IMR-90 (cell line): ENCODE measurements around the gene NIPAL4. TPM values are rescaled to one million over a fixed set of nuclear protein-coding genes. Genes with fewer than 3 reads are reported as not detected.
A peak's percentile ranks its signal among the peaks of the same experiment; 100 is the strongest.

ENCODE experiments used
- ATAC-seq: fragments of 200-7000 bp; cut with Tn5 transposase; 2 replicates; pipeline ENCODE4 v1.9.1; 2020; ENCODE audit warnings: low read depth, mild to moderate bottlenecking, moderate library complexity
- BruUV-seq: library from RNA; stranded (reverse); fragments of 400-500 nt; replicated peaks from 2 replicates; lab custom pipeline; 2021; lab: Mats Ljungman, UMichigan
- CTCF ChIA-PET: fragments of 300-600 bp; formaldehyde crosslinking; extraction: SDS; loops from one replicate; lab custom pipeline; 2021; ENCODE audit warnings: antibody characterized with exemption; lab: Yijun Ruan, JAX
- POLR2A ChIA-PET: fragments of 300-600 bp; sonication (Branson Sonifier 250); formaldehyde crosslinking; loops from one replicate; lab custom pipeline; 2022; ENCODE audit warnings: antibody characterized with exemption; ENCODE audit not compliant: unreplicated experiment; lab: Charles Lee
- DNase-seq: peaks from one replicate; pipeline ENCODE4 v3.0.0; 2013
- H2AFZ ChIP-seq: replicated peaks from 2 replicates; pipeline ENCODE3; 2013; ENCODE audit warnings: low read length, mild to moderate bottlenecking; ENCODE audit not compliant: poor library complexity
- H2AK5ac ChIP-seq: 2 replicates; pipeline ENCODE4 v1.6.1; 2013; ENCODE audit warnings: low read depth, low read length, inconsistent platforms
- H2AK9ac ChIP-seq: replicated peaks from 2 replicates; pipeline ENCODE3; 2013; ENCODE audit warnings: mild to moderate bottlenecking, low read depth, low read length, moderate library complexity; ENCODE audit not compliant: poor library complexity
- H2BK120ac ChIP-seq: 2 replicates; pipeline ENCODE4 v1.6.1; 2013; ENCODE audit warnings: low read depth, low read length, inconsistent platforms
- H2BK15ac ChIP-seq: 3 replicates; pipeline ENCODE4 v1.6.1; 2013; ENCODE audit warnings: low read depth, low read length, inconsistent platforms
- H2BK20ac ChIP-seq: 2 replicates; pipeline ENCODE4 v1.6.1; 2013; ENCODE audit warnings: low read depth, mild to moderate bottlenecking, inconsistent platforms, low read length, moderate library complexity
- H2BK5ac ChIP-seq: 2 replicates; pipeline ENCODE4 v1.6.1; 2013; ENCODE audit warnings: mild to moderate bottlenecking, low read depth, low read length, inconsistent platforms; ENCODE audit not compliant: poor library complexity, severe bottlenecking
- H3K14ac ChIP-seq: replicated peaks from 2 replicates; pipeline ENCODE4 v1.6.1; 2013; ENCODE audit warnings: low read depth, low read length, inconsistent platforms
- H3K18ac ChIP-seq: 2 replicates; pipeline ENCODE4 v1.6.1; 2013; ENCODE audit warnings: low read depth, low read length, control low read depth
- H3K23ac ChIP-seq: 2 replicates; pipeline ENCODE4 v1.6.1; 2013; ENCODE audit warnings: low read depth, low read length, inconsistent platforms
- H3K27ac ChIP-seq: 2 replicates; pipeline ENCODE4 v1.5.1; 2013; ENCODE audit warnings: mild to moderate bottlenecking, control low read depth, low read length; ENCODE audit not compliant: insufficient read depth
- H3K27me3 ChIP-seq: 2 replicates; pipeline ENCODE4 v1.6.1; 2013; ENCODE audit warnings: low read length; ENCODE audit not compliant: control insufficient read depth, insufficient read depth
- H3K36me3 ChIP-seq: 2 replicates; pipeline ENCODE4 v1.6.1; 2013; ENCODE audit warnings: low read length, mixed read lengths; ENCODE audit not compliant: control insufficient read depth, insufficient read depth
- H3K4ac ChIP-seq: 2 replicates; pipeline ENCODE4 v1.6.1; 2013; ENCODE audit warnings: low read depth, low read length, inconsistent platforms
- H3K4me1 ChIP-seq: 2 replicates; pipeline ENCODE4 v1.6.1; 2013; ENCODE audit warnings: low read length, mixed read lengths; ENCODE audit not compliant: control insufficient read depth, insufficient read depth
- H3K4me2 ChIP-seq: 2 replicates; pipeline ENCODE4 v1.6.1; 2013; ENCODE audit warnings: low read depth, mild to moderate bottlenecking, control low read depth, low read length, moderate library complexity
- H3K4me3 ChIP-seq: 2 replicates; pipeline ENCODE4 v1.5.1; 2013; ENCODE audit warnings: low read depth, mild to moderate bottlenecking, control low read depth, low read length, moderate library complexity; ENCODE audit not compliant: insufficient read depth
- H3K56ac ChIP-seq: 2 replicates; pipeline ENCODE4 v1.6.1; 2013; ENCODE audit warnings: low read length, inconsistent platforms; ENCODE audit not compliant: insufficient read depth; ENCODE audit errors: extremely low read depth
- H3K79me1 ChIP-seq, 2 experiments: 2 replicates each; pipeline ENCODE4 v1.6.1; 2013; ENCODE audit warnings: low read length in 2 of 2, inconsistent platforms in 1 of 2, low read depth in 1 of 2
- H3K9ac ChIP-seq: 2 replicates; pipeline ENCODE4 v1.6.1; 2013; ENCODE audit warnings: low read depth, low read length, control low read depth
- H3K9me1 ChIP-seq: 2 replicates; pipeline ENCODE4 v1.6.1; 2013; ENCODE audit warnings: low read length, inconsistent platforms; ENCODE audit not compliant: insufficient read depth
- H3K9me3 ChIP-seq: 2 replicates; pipeline ENCODE4 v1.6.1; 2013; ENCODE audit warnings: low read length; ENCODE audit not compliant: control insufficient read depth, insufficient read depth
- H4K20me1 ChIP-seq: 2 replicates; pipeline ENCODE4 v1.6.1; 2013; ENCODE audit warnings: low read length, inconsistent platforms; ENCODE audit not compliant: insufficient read depth
- H4K5ac ChIP-seq: 2 replicates; pipeline ENCODE4 v1.6.1; 2013; ENCODE audit warnings: mild to moderate bottlenecking, low read depth, low read length, control low read depth
- H4K8ac ChIP-seq, 2 experiments: 2 replicates each; pipeline ENCODE4 v1.6.1; 2013; ENCODE audit warnings: low read depth in 2 of 2, low read length in 2 of 2, control low read depth in 1 of 2, inconsistent platforms in 1 of 2
- H4K91ac ChIP-seq: 2 replicates; pipeline ENCODE4 v1.6.1; 2013; ENCODE audit warnings: low read depth, low read length, inconsistent platforms; ENCODE audit not compliant: insufficient read depth
- BHLHE40 ChIP-seq: fragments of 150-350 bp; IDR thresholded peaks from 2 replicates; pipeline ENCODE4 v1.6.1; 2016; ENCODE audit warnings: mild to moderate bottlenecking, low read depth, low read length
- CHD1 ChIP-seq: IDR thresholded peaks from 2 replicates; pipeline ENCODE4 v1.6.1; 2012; ENCODE audit warnings: low read depth, low read length, improper control_type of control experiment
- CTCF ChIP-seq: conservative IDR thresholded peaks from 2 replicates; pipeline ENCODE4 v1.5.1; 2012; ENCODE audit warnings: mild to moderate bottlenecking, low read depth, low read length, improper control_type of control experiment
- ELK1 ChIP-seq: fragments of 150-350 bp; IDR thresholded peaks from 2 replicates; pipeline ENCODE4 v1.6.1; 2016; ENCODE audit warnings: low read depth, mild to moderate bottlenecking, low read length, moderate library complexity, borderline replicate concordance
- FOS ChIP-seq: fragments of 150-350 bp; IDR thresholded peaks from 2 replicates; pipeline ENCODE4 v1.6.1; 2016; ENCODE audit warnings: low read depth, low read length
- MAFK ChIP-seq: IDR thresholded peaks from 2 replicates; pipeline ENCODE4 v1.6.1; 2012; ENCODE audit warnings: low read depth, low read length, improper control_type of control experiment
- MXI1 ChIP-seq: IDR thresholded peaks from 2 replicates; pipeline ENCODE4 v1.6.1; 2012; ENCODE audit warnings: low read depth, mild to moderate bottlenecking, low read length, moderate library complexity, borderline replicate concordance
- NFE2L2 ChIP-seq: fragments of 150-350 bp; IDR thresholded peaks from 2 replicates; pipeline ENCODE4 v1.6.1; 2016; ENCODE audit warnings: low read depth, mild to moderate bottlenecking, low read length
- RAD21 ChIP-seq: IDR thresholded peaks from 2 replicates; pipeline ENCODE4 v1.6.1; 2012; ENCODE audit warnings: low read length, improper control_type of control experiment
- SMC3 ChIP-seq: fragments of 150-350 bp; IDR thresholded peaks from 2 replicates; pipeline ENCODE4 v1.6.1; 2016; ENCODE audit warnings: low read depth, mild to moderate bottlenecking, antibody characterized with exemption, low read length, moderate library complexity
- USF2 ChIP-seq: fragments of 150-350 bp; IDR thresholded peaks from 2 replicates; pipeline ENCODE4 v1.6.1; 2017; ENCODE audit warnings: mild to moderate bottlenecking, antibody characterized with exemption, low read length, low read depth
- WGBS, 2 experiments: methylation state at CpG; one replicate each; pipeline versions ENCODE4 v1.1.5 to v1.1.7; 2013; ENCODE audit warnings: missing lambda C conversion rate in 2 of 2; ENCODE audit not compliant: insufficient read length in 1 of 2; ENCODE audit errors: extremely low coverage in 2 of 2; 5-methylcytosine and 5-hydroxymethylcytosine counted together
- dilution Hi-C: fragments of 300-500 bp; cut with HindIII; formaldehyde crosslinking; loops from one replicate; pipeline ENCODE4 v1.14.3; 2018; ENCODE audit warnings: low sequenced_read_pairs; ENCODE audit not compliant: unreplicated experiment
- in situ Hi-C: fragments of 300-500 bp; cut with MboI; formaldehyde crosslinking; loops from 3 replicates; pipeline ENCODE4 v1.14.3; 2019; ENCODE audit warnings: low sequenced_read_pairs, inconsistent platforms, mixed read lengths
- intact Hi-C: fragments of 100-400 bp; cut with micrococcal nuclease; formaldehyde crosslinking; loops from 2 replicates; pipeline ENCODE4 v1.10.0; 2022
- polyA plus RNA-seq, 3 experiments: library from polyadenylated mRNA; depleted of rRNA; stranded (reverse); fragments of >200 nt; gene quantifications; 2 replicates each; pipeline ENCODE4 v1.2.3, GENCODE V29; 2012; ENCODE audit warnings: low replicate concordance in 1 of 3
- total RNA-seq: library from RNA; depleted of rRNA; stranded (reverse); fragments of >200 nt; gene quantifications from 2 replicates; pipeline ENCODE4 v1.2.3, GENCODE V29; 2012

The NIPAL4 gene
- total and polyA plus RNA-seq, 2 of the 4 experiments (the other 2 are of a cell fraction) = 0.18 to 0.39 TPM

- Histone ChIP-seq H2AK5ac (no peak overlapping the region), H3K18ac (no peak overlapping the region), H2BK120ac (no peak overlapping the region), H3K79me1 (no peaks in the 10 kb centered on the region), H3K4me2 (no peak overlapping the region), H2AFZ (peak overlapping the region; percentile 18), H2BK15ac (no peak overlapping the region), H3K9me3 (no peaks in the 10 kb centered on the region), H3K4me1 (peaks cover 2% of the 10 kb centered on the region; the same call in 1 of the 2 replicates), H4K5ac (no peak overlapping the region), H3K27me3 (no peaks in the 10 kb centered on the region), H3K56ac (no peak overlapping the region), H3K36me3 (no peaks in the 10 kb centered on the region), H3K14ac (no peak overlapping the region), H3K9me1 (no peaks in the 10 kb centered on the region; the same call in 1 of the 2 replicates), H3K4me3 (no peak overlapping the region), H3K23ac (no peak overlapping the region), H4K91ac (no peak overlapping the region), H2BK20ac (no peak overlapping the region), H2AK9ac (no peak overlapping the region), H3K27ac (no peak overlapping the region), H3K4ac (no peak overlapping the region), H2BK5ac (no peak overlapping the region), H3K9ac (no peak overlapping the region), H4K8ac (no peak overlapping the region), H4K20me1 (no peaks in the 10 kb centered on the region)
- intact Hi-C loops (no loop called here), in situ Hi-C loops (no loop called here), dilution Hi-C loops (no loop called here)
- WGBS, 2 experiments = no CpG with 5 or more reads among the region's 6 CpGs
- 0 out of 2 replicates have a peak, but pooled peaks have one; percentile 24 for ATAC-seq
- no TSS peak for BruUV-seq
- DNase-seq = no peak
- ChIA-PET POLR2A (no interaction called here), CTCF (interaction anchor here (1.7 kb wide), 1 partner anchor 17 kb away, joined by 8 read pairs; no protein-coding TSS in a partner anchor)
- TF ChIP-seq USF2 (no peak), NFE2L2 (no peak), RAD21 (no peak), CHD1 (no peak), MAFK (no peak), MXI1 (no peak), BHLHE40 (no peak), FOS (no peak), SMC3 (no peak), CTCF (no peak), ELK1 (no peak)
These were observed 10.8 kb upstream of the NIPAL4 start for GRCh38 chr5:157449011-157449723.
